CD4-positive, CD25-positive, alpha-beta regulatory T cell (primary cell): ENCODE measurements around the gene BRINP3. TPM values are rescaled to one million over a fixed set of nuclear protein-coding genes. Genes with fewer than 3 reads are reported as not detected.
A peak's percentile ranks its signal among the peaks of the same experiment; 100 is the strongest.

Source experiments
- ATAC-seq, 2 donors: fragments of 150-1000 bp; cut with Tn5 transposase; one replicate each; pipeline ENCODE4 v1.10.0; 2021; ENCODE audit warnings: low read depth in 2 of 2, moderate number of reproducible peaks in 2 of 2, moderate library complexity in 1 of 2
- DNase-seq, 3 donors: peaks; one replicate each; pipeline versions ENCODE4 v3.0.0 to v3.0.0-alpha.2; 2012 to 2022; ENCODE audit warnings: mixed read lengths in 1 of 3
- H3K27ac ChIP-seq: one replicate; pipeline ENCODE4 v1.7.0; 2013; ENCODE audit warnings: mild to moderate bottlenecking, low read length; ENCODE audit not compliant: insufficient read depth, poor library complexity, severe bottlenecking
- H3K27me3 ChIP-seq: one replicate; pipeline ENCODE4 v1.7.0; 2013; ENCODE audit warnings: low read length; ENCODE audit not compliant: control insufficient read depth, insufficient read depth
- H3K36me3 ChIP-seq: one replicate; pipeline ENCODE4 v1.7.0; 2013; ENCODE audit warnings: mild to moderate bottlenecking, low read length, moderate library complexity; ENCODE audit not compliant: control insufficient read depth, insufficient read depth
- H3K4me1 ChIP-seq: 2 replicates; pipeline ENCODE4 v1.7.0; 2013; ENCODE audit warnings: mild to moderate bottlenecking, low read length; ENCODE audit not compliant: insufficient read depth, control insufficient read depth, poor library complexity, severe bottlenecking
- H3K4me3 ChIP-seq: one replicate; pipeline ENCODE4 v1.7.0; 2013; ENCODE audit warnings: low read depth, mild to moderate bottlenecking, low read length, moderate library complexity
- H3K9me3 ChIP-seq, 2 experiments: 1 replicate in 1 of 2; 2 replicates in 1 of 2; pipeline ENCODE4 v1.7.0; 2013; ENCODE audit warnings: low read length in 2 of 2, mild to moderate bottlenecking in 1 of 2, moderate library complexity in 1 of 2; ENCODE audit not compliant: control insufficient read depth in 2 of 2
- H3K27ac Mint-ChIP-seq, 3 donors: one replicate each; pipeline ENCODE4 v1.8.0; 2020 to 2022; ENCODE audit warnings: mild to moderate bottlenecking in 3 of 3, mixed read lengths in 3 of 3, moderate library complexity in 2 of 3
- H3K27me3 Mint-ChIP-seq: one replicate; pipeline ENCODE4 v1.8.0; 2022; ENCODE audit warnings: mild to moderate bottlenecking, mixed read lengths
- H3K36me3 Mint-ChIP-seq: one replicate; pipeline ENCODE4 v1.8.0; 2020; ENCODE audit warnings: mixed read lengths
- H3K4me1 Mint-ChIP-seq, 4 donors: one replicate each; pipeline ENCODE4 v1.8.0; 2020 to 2022; ENCODE audit warnings: mixed read lengths in 4 of 4, mild to moderate bottlenecking in 1 of 4
- H3K4me3 Mint-ChIP-seq, 4 donors: one replicate each; pipeline ENCODE4 v1.8.0; 2020 to 2022; ENCODE audit warnings: mild to moderate bottlenecking in 4 of 4, mixed read lengths in 4 of 4, moderate library complexity in 3 of 4
- H3K9me3 Mint-ChIP-seq, 7 donors: one replicate each; pipeline ENCODE4 v1.8.0; 2020 to 2022; ENCODE audit warnings: mixed read lengths in 7 of 7, mild to moderate bottlenecking in 3 of 7, moderate library complexity in 2 of 7
- polyA plus RNA-seq, 4 donors: library from polyadenylated mRNA; unstranded; fragments of 300-500 nt; fragmentation: Illumina TruSeq; gene quantifications; one replicate each; pipeline ENCODE4 v1.2.3, GENCODE V29; 2021
- total RNA-seq: library from RNA; stranded (reverse); gene quantifications from one replicate; pipeline ENCODE4 v1.2.3, GENCODE V29; 2022

BRINP3 gene
- total and polyA plus RNA-seq, 5 donors from 2014 or later: not detected

DNA sequence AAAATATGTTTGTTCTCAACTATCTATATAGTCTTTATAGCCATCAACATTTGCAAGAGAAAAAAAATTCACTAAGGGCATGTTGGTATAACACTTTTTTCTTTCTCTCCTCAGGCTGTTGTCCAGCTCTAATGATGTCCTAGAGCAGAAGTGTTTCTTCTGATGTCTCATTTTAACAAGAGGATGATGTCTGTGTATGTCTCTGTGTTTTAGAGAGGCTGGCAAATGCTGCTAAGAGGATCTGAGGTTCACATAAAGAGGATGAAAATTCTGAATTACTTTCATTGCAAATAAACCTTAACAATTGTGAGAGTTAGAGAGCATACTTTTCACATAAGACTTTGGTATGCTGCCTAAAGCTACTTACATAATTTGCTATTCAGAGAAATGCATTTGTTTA lies 2.6 kb upstream of the BRINP3 start:
- H3K4me1 ChIP-seq: no peaks in the 10 kb centered on the region
- H3K36me3 ChIP-seq: no peaks in the 10 kb centered on the region
- H3K27ac ChIP-seq: no peak overlapping the region
- Mint-ChIP-seq H3K36me3 (no peaks in the 10 kb centered on the region), H3K4me1 (peaks cover 0 to 4% (median 0%) of the 10 kb centered on the region in 4 donors), H3K27ac (no peak overlapping the region), H3K27me3 (peaks cover 19% of the 10 kb centered on the region), H3K4me3 (no peak overlapping the region), H3K9me3 (peaks cover 0 to 6% (median 4%) of the 10 kb centered on the region in 7 donors)
- ATAC-seq: no peak
- H3K4me3 ChIP-seq: no peak overlapping the region
- DNase-seq: no peak
- H3K27me3 ChIP-seq: no peaks in the 10 kb centered on the region
- no peaks in the 10 kb centered on the region for H3K9me3 ChIP-seq

DNA sequence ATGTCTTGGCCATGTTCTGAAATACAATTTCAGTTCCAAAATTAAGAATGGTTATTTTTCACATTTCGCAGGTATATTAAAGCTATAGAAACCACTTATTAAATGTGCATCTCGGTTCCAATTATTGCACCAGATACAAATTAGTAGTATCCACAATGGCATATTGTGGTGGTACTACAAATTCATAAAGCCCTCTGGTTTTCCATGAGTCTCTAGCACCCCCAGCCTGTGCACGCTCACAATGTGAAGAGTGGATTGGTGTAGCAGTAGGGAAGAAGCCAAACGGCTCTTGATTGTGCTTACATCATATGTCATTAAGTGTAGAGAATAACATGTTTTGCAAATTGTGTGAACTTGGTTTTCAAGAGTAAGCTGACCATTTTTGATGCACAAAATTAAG lies 1.9 kb upstream of the BRINP3 start:
- Mint-ChIP-seq H3K4me1 (peaks cover 0 to 4% (median 0%) of the 10 kb centered on the region in 4 donors), H3K27ac (no peak overlapping the region), H3K36me3 (no peaks in the 10 kb centered on the region), H3K27me3 (peaks cover 23% of the 10 kb centered on the region), H3K4me3 (no peak overlapping the region), H3K9me3 (peaks cover 0 to 6% (median 3%) of the 10 kb centered on the region in 7 donors)
- Histone ChIP-seq H3K36me3 (no peaks in the 10 kb centered on the region), H3K27me3 (no peaks in the 10 kb centered on the region), H3K4me1 (no peaks in the 10 kb centered on the region), H3K9me3 (no peaks in the 10 kb centered on the region), H3K4me3 (no peak overlapping the region), H3K27ac (no peak overlapping the region)
- ATAC-seq (no peak), DNase-seq (no peak)

DNA sequence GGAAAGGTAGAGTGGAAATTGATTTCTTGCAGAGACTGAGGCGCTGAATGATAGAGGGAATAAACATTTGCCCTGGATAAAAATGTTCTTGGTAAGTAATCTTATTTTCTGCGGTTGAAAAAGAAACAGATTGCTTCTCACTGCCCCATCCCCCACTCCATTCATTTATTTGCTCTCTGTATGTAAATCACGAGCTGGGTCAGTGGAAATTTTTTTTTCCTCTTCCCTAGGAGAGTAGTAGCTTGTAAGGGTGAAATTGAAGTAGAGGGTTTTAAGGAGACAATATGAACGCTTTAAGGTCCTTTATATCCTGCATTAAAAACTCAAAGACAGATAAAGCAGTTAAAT lies 1.4 kb upstream of the BRINP3 start:
- DNase-seq (no peak), ATAC-seq (no peak)
- H3K27me3 Mint-ChIP-seq: peaks cover 23% of the 10 kb centered on the region
- peaks cover 0 to 4% (median 0%) of the 10 kb centered on the region in 4 donors for H3K4me1 Mint-ChIP-seq
- H3K4me3 Mint-ChIP-seq: no peak overlapping the region
- Histone ChIP-seq H3K27me3 (no peaks in the 10 kb centered on the region), H3K9me3 (peaks cover 0 to 3% of the 10 kb centered on the region in 2 experiments), H3K4me3 (no peak overlapping the region), H3K27ac (no peak overlapping the region), H3K36me3 (no peaks in the 10 kb centered on the region), H3K4me1 (no peaks in the 10 kb centered on the region)
- peaks cover 0 to 7% (median 3%) of the 10 kb centered on the region in 7 donors for H3K9me3 Mint-ChIP-seq
- H3K27ac Mint-ChIP-seq: no peak overlapping the region
- H3K36me3 Mint-ChIP-seq: no peaks in the 10 kb centered on the region

DNA sequence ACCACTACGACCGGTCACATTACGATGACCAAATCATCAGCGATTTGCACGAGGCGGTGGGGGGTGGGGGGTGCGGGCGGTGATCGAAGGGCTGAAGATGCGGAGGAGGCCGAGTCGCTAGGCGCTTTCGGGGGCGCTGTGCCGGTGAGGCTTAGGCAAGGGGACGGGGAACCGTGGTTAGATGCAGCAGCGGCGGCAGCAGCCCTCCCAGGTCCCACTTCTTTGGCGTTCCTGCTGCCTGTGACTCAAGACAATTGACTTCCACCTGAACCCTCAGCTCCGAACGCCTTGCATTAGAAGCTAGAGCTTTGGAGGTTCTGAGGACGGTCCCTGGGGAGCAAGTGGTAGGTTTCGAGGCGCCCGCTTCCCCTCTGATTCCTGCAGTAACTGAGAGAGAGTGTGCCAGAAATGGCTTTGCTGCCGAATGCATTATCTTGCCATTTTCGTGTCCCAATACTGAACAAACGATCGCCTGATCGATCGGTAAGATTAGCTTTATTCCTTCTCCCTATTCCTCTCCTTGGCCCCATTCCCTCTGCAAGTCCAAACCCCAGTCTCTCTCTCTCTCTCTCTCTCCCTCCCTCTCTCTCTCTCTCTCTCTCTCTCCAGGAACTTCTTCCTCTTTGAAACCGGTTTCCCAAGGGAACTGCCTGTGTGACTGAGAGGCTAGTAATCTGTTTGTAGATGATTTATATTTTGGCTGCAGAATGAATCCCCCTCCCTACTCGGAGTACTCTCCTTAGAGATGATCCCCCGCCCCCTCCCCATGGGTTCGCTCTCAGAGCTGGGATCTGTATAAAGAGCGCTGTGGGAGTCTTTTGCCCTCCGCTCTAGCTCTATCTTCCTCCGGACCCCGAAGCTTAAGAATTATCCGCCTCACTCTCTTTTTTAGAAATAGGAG lies 735 bp upstream of the BRINP3 start:
- no peaks in the 10 kb centered on the region for H3K36me3 ChIP-seq
- peaks cover 23% of the 10 kb centered on the region for H3K27me3 Mint-ChIP-seq
- H3K36me3 Mint-ChIP-seq: no peaks in the 10 kb centered on the region
- no peak overlapping the region for H3K27ac Mint-ChIP-seq
- peaks cover 0 to 3% of the 10 kb centered on the region in 2 experiments for H3K9me3 ChIP-seq
- peaks cover 0 to 8% (median 4%) of the 10 kb centered on the region in 7 donors for H3K9me3 Mint-ChIP-seq
- no peak overlapping the region for H3K4me3 ChIP-seq
- peak overlapping the region in 1 of 4 donors; percentile 15 for H3K4me3 Mint-ChIP-seq
- ATAC-seq (peak in 1 of 2 donors; percentile 14), DNase-seq (no peak)
- H3K4me1 Mint-ChIP-seq: peaks cover 0 to 4% (median 0%) of the 10 kb centered on the region in 4 donors
- no peak overlapping the region for H3K27ac ChIP-seq
- no peaks in the 10 kb centered on the region for H3K27me3 ChIP-seq
- H3K4me1 ChIP-seq: no peaks in the 10 kb centered on the region

DNA sequence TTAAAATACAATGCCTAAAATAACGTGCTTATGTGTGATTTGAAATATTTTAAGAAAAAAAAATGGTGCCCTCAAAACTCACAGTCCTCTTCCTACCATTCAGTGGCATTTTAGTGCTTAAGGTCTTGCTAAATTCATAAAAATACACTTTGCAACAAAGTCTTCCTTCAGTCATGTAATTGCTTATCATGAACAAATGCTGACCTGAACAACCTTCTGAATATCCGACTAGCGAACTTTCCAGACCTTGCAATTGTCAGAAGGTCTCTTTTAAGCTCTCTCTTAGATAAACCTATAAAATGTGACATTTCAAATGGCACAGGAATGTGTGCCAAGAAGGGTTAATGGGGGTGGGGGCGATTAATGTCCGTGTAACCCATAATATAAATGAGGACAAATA lies 858 bp downstream of the BRINP3 start:
- H3K4me3 Mint-ChIP-seq: no peak overlapping the region
- Histone ChIP-seq H3K36me3 (no peaks in the 10 kb centered on the region), H3K4me3 (no peak overlapping the region), H3K4me1 (no peaks in the 10 kb centered on the region), H3K27me3 (no peaks in the 10 kb centered on the region), H3K27ac (no peak overlapping the region), H3K9me3 (peaks cover 0 to 3% of the 10 kb centered on the region in 2 experiments)
- peaks cover 0 to 8% (median 4%) of the 10 kb centered on the region in 7 donors for H3K9me3 Mint-ChIP-seq
- DNase-seq (no peak), ATAC-seq (no peak)
- no peaks in the 10 kb centered on the region for H3K36me3 Mint-ChIP-seq
- peaks cover 0 to 4% (median 0%) of the 10 kb centered on the region in 4 donors for H3K4me1 Mint-ChIP-seq
- no peak overlapping the region for H3K27ac Mint-ChIP-seq
- peaks cover 23% of the 10 kb centered on the region for H3K27me3 Mint-ChIP-seq

DNA sequence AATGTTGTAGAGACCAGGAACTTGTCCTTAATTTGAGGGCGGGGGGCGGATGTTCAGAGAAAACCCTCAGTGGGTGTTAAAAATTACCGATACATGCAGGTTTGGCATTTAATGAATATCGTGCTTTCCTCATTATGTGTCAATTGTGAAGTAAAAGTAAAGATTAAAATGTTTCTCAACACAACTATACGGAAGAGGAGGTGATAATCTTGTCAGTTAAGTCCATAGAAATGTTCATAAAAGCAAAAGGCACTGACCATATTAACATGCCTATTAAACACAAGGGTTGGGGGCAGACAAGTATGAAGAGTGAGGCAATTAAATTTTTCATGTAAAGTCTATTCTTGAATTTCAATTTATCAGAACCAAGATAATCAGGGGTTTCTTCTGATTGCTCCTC lies 1.3 kb downstream of the BRINP3 start:
- Mint-ChIP-seq H3K27ac (no peak overlapping the region), H3K4me1 (peaks cover 0 to 4% (median 0%) of the 10 kb centered on the region in 4 donors)

DNA sequence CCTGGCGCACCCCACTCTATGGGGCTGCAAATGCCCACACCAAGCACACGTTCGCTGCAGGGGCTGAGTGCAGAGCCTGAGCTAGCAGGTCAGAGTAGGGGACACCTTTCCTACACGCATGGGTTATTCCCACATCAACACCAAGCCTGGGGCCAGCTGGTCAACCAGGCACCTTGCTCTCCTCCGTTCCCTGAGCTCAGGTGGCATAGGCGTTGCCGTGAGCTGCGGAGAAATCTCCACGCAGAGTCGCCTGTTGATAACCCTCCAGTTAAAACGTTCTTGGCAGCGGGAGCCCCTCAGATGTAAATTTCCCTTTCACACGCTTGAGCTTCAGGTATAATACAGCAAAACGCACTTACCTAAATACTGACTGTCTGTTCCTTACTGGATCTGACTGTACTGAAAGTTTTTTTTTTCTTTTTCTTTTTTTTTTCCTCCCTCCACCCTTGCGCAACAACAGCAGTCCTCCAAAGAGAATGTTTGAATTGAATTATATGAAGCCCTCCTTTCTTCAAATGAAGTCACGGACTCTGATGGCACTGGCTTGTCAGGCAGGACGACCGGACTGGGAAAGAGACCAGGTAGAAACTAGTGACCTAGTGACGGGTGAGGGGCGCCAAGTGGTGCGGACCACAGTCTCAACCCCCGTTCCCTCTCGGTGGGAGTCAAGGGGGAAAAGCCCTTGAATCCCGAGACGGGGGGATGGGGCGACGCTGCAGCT lies 2.1 kb downstream of the BRINP3 start:
- Histone ChIP-seq H3K27me3 (no peaks in the 10 kb centered on the region), H3K36me3 (no peaks in the 10 kb centered on the region), H3K4me1 (no peaks in the 10 kb centered on the region), H3K27ac (no peak overlapping the region), H3K4me3 (no peak overlapping the region), H3K9me3 (peaks cover 0 to 3% of the 10 kb centered on the region in 2 experiments)
- no peak overlapping the region for H3K4me3 Mint-ChIP-seq
- peaks cover 0 to 4% (median 0%) of the 10 kb centered on the region in 4 donors for H3K4me1 Mint-ChIP-seq
- H3K27ac Mint-ChIP-seq: no peak overlapping the region
- DNase-seq (no peak), ATAC-seq (no peak)
- no peaks in the 10 kb centered on the region for H3K36me3 Mint-ChIP-seq
- peaks cover 0 to 8% (median 4%) of the 10 kb centered on the region in 7 donors for H3K9me3 Mint-ChIP-seq
- H3K27me3 Mint-ChIP-seq: peaks cover 23% of the 10 kb centered on the region

More for the DNA sequence above, 1.3 kb downstream of the BRINP3 start:
- no peaks in the 10 kb centered on the region for H3K36me3 ChIP-seq
- Mint-ChIP-seq H3K27me3 (peaks cover 23% of the 10 kb centered on the region), H3K36me3 (no peaks in the 10 kb centered on the region), H3K9me3 (peaks cover 0 to 8% (median 4%) of the 10 kb centered on the region in 7 donors), H3K4me3 (no peak overlapping the region)
- H3K27me3 ChIP-seq: no peaks in the 10 kb centered on the region
- DNase-seq (no peak), ATAC-seq (no peak)
- peaks cover 0 to 3% of the 10 kb centered on the region in 2 experiments for H3K9me3 ChIP-seq
- no peaks in the 10 kb centered on the region for H3K4me1 ChIP-seq
- no peak overlapping the region for H3K4me3 ChIP-seq
- H3K27ac ChIP-seq: no peak overlapping the region
